HG03159 (cell line): Measurements from ENCODE around the gene EIF4G3.
"Not testable (repeated sequence)": the region's sequence is repeated elsewhere in the genome, so short reads cannot be mapped to it uniquely, and the experiment has no call there.

Experiments used
- ATAC-seq: cut with Tn5 transposase; IDR thresholded peaks from one replicate; pipeline ENCODE4 v1.9.1; 2021; ENCODE audit warnings: mild to moderate bottlenecking, moderate library complexity; ENCODE audit not compliant: unreplicated experiment

EIF4G3 gene

GRCh38 chr1:20972855-20973254 lies 203.8 kb downstream of the EIF4G3 start:
- ATAC-seq = no peak

- peak; percentile 78 for ATAC-seq
Measured at GRCh38 chr1:20964540-20965484, 211.9 kb downstream of the EIF4G3 start.

- no peak for ATAC-seq
Measured at GRCh38 chr1:20962576-20963258, 214.0 kb downstream of the EIF4G3 start.

GRCh38 chr1:20958430-20958829 lies 218.3 kb downstream of the EIF4G3 start:
- no peak for ATAC-seq

- ATAC-seq = no peak
Measured at GRCh38 chr1:20956272-20956671, 220.4 kb downstream of the EIF4G3 start.

- no peak for ATAC-seq
Measured at GRCh38 chr1:20950679-20951078, 226.0 kb downstream of the EIF4G3 start.

GRCh38 chr1:20949871-20950590 lies 226.7 kb downstream of the EIF4G3 start:
- no peak for ATAC-seq

GRCh38 chr1:20948101-20948500 lies 228.6 kb downstream of the EIF4G3 start:
- no peak for ATAC-seq

- ATAC-seq = no peak
Measured at GRCh38 chr1:20947409-20947808, 229.3 kb downstream of the EIF4G3 start.

- no peak for ATAC-seq
Measured at GRCh38 chr1:20936621-20937020, 240.1 kb downstream of the EIF4G3 start.

- ATAC-seq = no peak
Measured at GRCh38 chr1:20936216-20936615, 240.5 kb downstream of the EIF4G3 start.

GRCh38 chr1:20935717-20936116 lies 241.0 kb downstream of the EIF4G3 start:
- ATAC-seq = no peak

- peak; percentile 68 for ATAC-seq
Measured at GRCh38 chr1:20932437-20932977, 244.2 kb downstream of the EIF4G3 start.

- ATAC-seq = peak; percentile 18
Measured at GRCh38 chr1:20931930-20932436, 244.7 kb downstream of the EIF4G3 start.

GRCh38 chr1:20930427-20930826 lies 246.3 kb downstream of the EIF4G3 start:
- ATAC-seq = no peak

GRCh38 chr1:20928146-20928545 lies 248.6 kb downstream of the EIF4G3 start:
- no peak for ATAC-seq

- no peak for ATAC-seq
Measured at GRCh38 chr1:20921285-20921684, 255.4 kb downstream of the EIF4G3 start.

- no peak for ATAC-seq
Measured at GRCh38 chr1:20913242-20913641, 263.5 kb downstream of the EIF4G3 start.

- ATAC-seq = not testable (repeated sequence)
Measured at GRCh38 chr1:20907526-20907925, 269.2 kb downstream of the EIF4G3 start.

- ATAC-seq = no peak
Measured at GRCh38 chr1:20903437-20903836, 273.3 kb downstream of the EIF4G3 start.

- ATAC-seq = no peak
Measured at GRCh38 chr1:20900056-20900455, 276.6 kb downstream of the EIF4G3 start.
